Loucy (cell line): ENCODE results near the gene ADAM30.

Source experiments
- H2AFZ ChIP-seq: fragments of 200-600 bp; sonication (generic); 2 replicates; pipeline ENCODE4 v1.6.0; 2016; ENCODE audit warnings: antibody characterized with exemption, mild to moderate bottlenecking, low read length, moderate library complexity
- H3F3A ChIP-seq: fragments of 200-600 bp; 2 replicates; pipeline ENCODE4 v1.6.0; 2016; ENCODE audit warnings: antibody characterized with exemption, low read depth, mild to moderate bottlenecking
- H3K27me3 ChIP-seq: fragments of 200-600 bp; sonication (generic); 2 replicates; pipeline ENCODE4 v1.6.1; 2014; ENCODE audit warnings: low read length, mild to moderate bottlenecking; ENCODE audit not compliant: insufficient read depth, poor library complexity, severe bottlenecking
- H3K36me3 ChIP-seq: fragments of 200-600 bp; sonication (generic); 2 replicates; pipeline ENCODE4 v1.6.1; 2016; ENCODE audit warnings: low read length; ENCODE audit not compliant: insufficient read depth
- H3K4me1 ChIP-seq: fragments of 200-600 bp; sonication (generic); 2 replicates; pipeline ENCODE4 v1.5.1; 2014; ENCODE audit warnings: low read length, mild to moderate bottlenecking; ENCODE audit not compliant: insufficient read depth, poor library complexity, severe bottlenecking
- H3K4me2 ChIP-seq: fragments of 200-600 bp; sonication (generic); 2 replicates; pipeline ENCODE4 v1.6.0; 2014; ENCODE audit warnings: antibody characterized with exemption, low read length, low read depth, mild to moderate bottlenecking; ENCODE audit not compliant: poor library complexity, severe bottlenecking
- H3K4me3 ChIP-seq: fragments of 200-600 bp; sonication (generic); 2 replicates; pipeline ENCODE4 v1.5.1; 2014; ENCODE audit warnings: low read length, mild to moderate bottlenecking, mixed read lengths; ENCODE audit not compliant: poor library complexity, severe bottlenecking
- H3K79me2 ChIP-seq: fragments of 200-600 bp; sonication (generic); 2 replicates; pipeline ENCODE4 v1.6.1; 2014; ENCODE audit warnings: low read length; ENCODE audit not compliant: insufficient read depth
- H3K9ac ChIP-seq: fragments of 200-600 bp; sonication (generic); 2 replicates; pipeline ENCODE4 v1.6.0; 2014; ENCODE audit warnings: mild to moderate bottlenecking, low read depth, low read length, moderate library complexity; ENCODE audit not compliant: poor library complexity, severe bottlenecking
- H3K9me2 ChIP-seq: fragments of 200-600 bp; sonication (generic); replicated peaks from 2 replicates; pipeline ENCODE4 v1.6.1; 2016; ENCODE audit warnings: low read depth, low read length, mixed read lengths
- H3K9me3 ChIP-seq: fragments of 200-600 bp; sonication (generic); 2 replicates; pipeline ENCODE4 v1.6.1; 2014; ENCODE audit warnings: mild to moderate bottlenecking, antibody characterized with exemption, low read length, low read depth; ENCODE audit not compliant: insufficient read depth
- H4K20me1 ChIP-seq: fragments of 200-600 bp; sonication (generic); 2 replicates; pipeline ENCODE4 v1.6.0; 2014; ENCODE audit warnings: antibody characterized with exemption, low read length, mild to moderate bottlenecking; ENCODE audit not compliant: insufficient read depth, poor library complexity, severe bottlenecking
- CTCF ChIP-seq: fragments of 200-600 bp; sonication (generic); conservative IDR thresholded peaks from 2 replicates; pipeline ENCODE4 v1.5.1; 2014; ENCODE audit warnings: mild to moderate bottlenecking, antibody characterized with exemption, low read length
- EZH2phosphoT487 ChIP-seq: fragments of 200-600 bp; IDR thresholded peaks from 2 replicates; pipeline ENCODE4 v1.6.1; 2018; ENCODE audit warnings: antibody characterized with exemption, mild to moderate bottlenecking, moderate library complexity, borderline replicate concordance

Gene ADAM30

GRCh38 chr1:119874186-119874585 lies 22.1 kb downstream of the ADAM30 start:
- H3K9me2 ChIP-seq, result no peaks in the 10 kb centered on the region
- no peak overlapping the region for H2AFZ ChIP-seq
- H4K20me1 ChIP-seq, result no peaks in the 10 kb centered on the region
- H3K9me3 ChIP-seq, result no peaks in the 10 kb centered on the region
- no peaks in the 10 kb centered on the region for H3K27me3 ChIP-seq
- peaks cover 4% of the 10 kb centered on the region for H3K4me1 ChIP-seq
- H3K4me2 ChIP-seq, result no peak overlapping the region
- H3K9ac ChIP-seq, result no peak overlapping the region
- H3K79me2 ChIP-seq, result no peaks in the 10 kb centered on the region
- no peaks in the 10 kb centered on the region for H3K36me3 ChIP-seq
- TF ChIP-seq EZH2phosphoT487 (no peak), CTCF (no peak)
- no peak overlapping the region for H3K4me3 ChIP-seq
- no peaks in the 10 kb centered on the region for H3F3A ChIP-seq

GRCh38 chr1:119873135-119874015 lies 22.9 kb downstream of the ADAM30 start:
- no peak for TF ChIP-seq CTCF
- no peak for TF ChIP-seq EZH2phosphoT487
- H3K4me3 ChIP-seq, result no peak overlapping the region

GRCh38 chr1:119871881-119872280 lies 24.4 kb downstream of the ADAM30 start:
- Histone ChIP-seq H3K79me2 (no peaks in the 10 kb centered on the region), H3K36me3 (no peaks in the 10 kb centered on the region), H2AFZ (no peak overlapping the region), H4K20me1 (no peaks in the 10 kb centered on the region), H3K27me3 (no peaks in the 10 kb centered on the region), H3K9me2 (no peaks in the 10 kb centered on the region), H3F3A (no peaks in the 10 kb centered on the region), H3K9me3 (no peaks in the 10 kb centered on the region), H3K4me1 (peaks cover 4% of the 10 kb centered on the region), H3K4me3 (no peak overlapping the region), H3K9ac (no peak overlapping the region), H3K4me2 (no peak overlapping the region)
- TF ChIP-seq CTCF (no peak), EZH2phosphoT487 (no peak)

More at GRCh38 chr1:119873135-119874015, 22.9 kb downstream of the ADAM30 start:
- no peaks in the 10 kb centered on the region for H3K27me3 ChIP-seq
- H4K20me1 ChIP-seq, result no peaks in the 10 kb centered on the region
- H2AFZ ChIP-seq, result no peak overlapping the region
- H3F3A ChIP-seq, result no peaks in the 10 kb centered on the region
- no peaks in the 10 kb centered on the region for H3K36me3 ChIP-seq
- H3K79me2 ChIP-seq, result no peaks in the 10 kb centered on the region
- no peaks in the 10 kb centered on the region for H3K9me3 ChIP-seq
- H3K4me1 ChIP-seq, result peaks cover 4% of the 10 kb centered on the region
- no peak overlapping the region for H3K4me2 ChIP-seq
- no peaks in the 10 kb centered on the region for H3K9me2 ChIP-seq
- H3K9ac ChIP-seq, result no peak overlapping the region
